H9 (cell line): ENCODE results near the gene NCS1. TPM values are rescaled to one million over a fixed set of nuclear protein-coding genes. Genes with fewer than 3 reads are reported as not detected.

Experiments used
- DNase-seq: peaks from one replicate; pipeline ENCODE4 v3.0.0-alpha.2; 2017
- H2AFZ ChIP-seq: one replicate; pipeline ENCODE4 v1.6.1; 2013; ENCODE audit warnings: mild to moderate bottlenecking, low read length, control low read depth, moderate library complexity
- H2AK5ac ChIP-seq: 2 replicates; pipeline ENCODE4 v1.6.1; 2013; ENCODE audit warnings: low read length, control low read depth, mixed read lengths; ENCODE audit not compliant: insufficient read length
- H2BK120ac ChIP-seq: one replicate; pipeline ENCODE4 v1.6.1; 2013; ENCODE audit warnings: low read depth, mild to moderate bottlenecking, low read length, control low read depth, inconsistent platforms; ENCODE audit not compliant: poor library complexity, severe bottlenecking
- H2BK12ac ChIP-seq: 2 replicates; pipeline ENCODE4 v1.6.1; 2013; ENCODE audit warnings: low read length, control low read depth, mixed read lengths, low read depth; ENCODE audit not compliant: insufficient read length
- H2BK15ac ChIP-seq: 2 replicates; pipeline ENCODE4 v1.6.1; 2013; ENCODE audit warnings: low read depth, low read length, control low read depth
- H2BK20ac ChIP-seq: one replicate; pipeline ENCODE4 v1.6.1; 2013; ENCODE audit warnings: low read depth, mild to moderate bottlenecking, low read length, control low read depth, inconsistent platforms; ENCODE audit not compliant: poor library complexity, severe bottlenecking
- H2BK5ac ChIP-seq: 2 replicates; pipeline ENCODE4 v1.6.1; 2013; ENCODE audit warnings: low read length, control low read depth, mixed read lengths; ENCODE audit not compliant: insufficient read length
- H3K14ac ChIP-seq: 2 replicates; pipeline ENCODE4 v1.6.1; 2013; ENCODE audit warnings: low read length, control low read depth; ENCODE audit not compliant: insufficient read depth
- H3K18ac ChIP-seq: 2 replicates; pipeline ENCODE4 v1.6.1; 2013; ENCODE audit warnings: low read depth, mild to moderate bottlenecking, mixed read lengths, low read length, control low read depth; ENCODE audit not compliant: insufficient read length
- H3K23ac ChIP-seq: 2 replicates; pipeline ENCODE4 v1.6.1; 2013; ENCODE audit warnings: low read length, control low read depth, mixed read lengths, low read depth; ENCODE audit not compliant: insufficient read length
- H3K23me2 ChIP-seq: 2 replicates; pipeline ENCODE4 v1.6.1; 2013; ENCODE audit warnings: low read depth, mild to moderate bottlenecking, mixed read lengths, low read length, control low read depth; ENCODE audit not compliant: insufficient read length, poor library complexity, severe bottlenecking
- H3K27ac ChIP-seq: 2 replicates; pipeline ENCODE4 v1.5.1; 2013; ENCODE audit warnings: low read length, control low read depth, mixed read lengths, low read depth; ENCODE audit not compliant: insufficient read length
- H3K27me3 ChIP-seq: 2 replicates; pipeline ENCODE4 v1.6.1; 2013; ENCODE audit warnings: low read length, control low read depth, inconsistent platforms; ENCODE audit not compliant: insufficient read depth
- H3K4ac ChIP-seq: 2 replicates; pipeline ENCODE4 v1.6.1; 2013; ENCODE audit warnings: low read depth, mild to moderate bottlenecking, control low read depth, inconsistent platforms, low read length, moderate library complexity
- H3K4me1 ChIP-seq: 2 replicates; pipeline ENCODE4 v1.6.1; 2013; ENCODE audit warnings: low read length, control low read depth, inconsistent platforms; ENCODE audit not compliant: insufficient read depth
- H3K4me2 ChIP-seq: 2 replicates; pipeline ENCODE4 v1.6.1; 2013; ENCODE audit warnings: low read length, control low read depth, mixed read lengths; ENCODE audit not compliant: insufficient read length, insufficient read depth
- H3K56ac ChIP-seq: 2 replicates; pipeline ENCODE4 v1.6.1; 2013; ENCODE audit warnings: low read depth, mild to moderate bottlenecking, mixed read lengths, low read length, control low read depth; ENCODE audit not compliant: insufficient read length
- H3K79me1 ChIP-seq: 2 replicates; pipeline ENCODE4 v1.6.1; 2013; ENCODE audit warnings: low read depth, mild to moderate bottlenecking, moderate library complexity, low read length, control low read depth, inconsistent platforms; ENCODE audit not compliant: insufficient read depth, poor library complexity, severe bottlenecking
- H3K79me2 ChIP-seq: 2 replicates; pipeline ENCODE4 v1.6.1; 2013; ENCODE audit warnings: low read length, control low read depth, inconsistent platforms; ENCODE audit not compliant: insufficient read depth
- H3K9ac ChIP-seq: 2 replicates; pipeline ENCODE4 v1.6.1; 2013; ENCODE audit warnings: low read length, control low read depth, mixed read lengths; ENCODE audit not compliant: insufficient read length; ENCODE audit errors: extremely low read depth
- H3K9me3 ChIP-seq: one replicate; pipeline ENCODE4 v1.6.1; 2013; ENCODE audit warnings: low read depth, low read length, inconsistent platforms; ENCODE audit not compliant: control insufficient read depth
- H3T11ph ChIP-seq: one replicate; pipeline ENCODE4 v1.6.1; 2013; ENCODE audit warnings: mild to moderate bottlenecking, low read length, control low read depth, inconsistent platforms
- H4K20me1 ChIP-seq: one replicate; pipeline ENCODE4 v1.6.1; 2013; ENCODE audit not compliant: control insufficient read depth, insufficient read length, insufficient read depth
- H4K5ac ChIP-seq: 2 replicates; pipeline ENCODE4 v1.6.1; 2013; ENCODE audit warnings: low read depth, mild to moderate bottlenecking, mixed read lengths, low read length, control low read depth; ENCODE audit not compliant: insufficient read length
- H4K8ac ChIP-seq: replicated peaks from 2 replicates; pipeline ENCODE4 v1.6.1; 2013; ENCODE audit warnings: low read length, control low read depth, mixed read lengths, low read depth; ENCODE audit not compliant: insufficient read length
- H4K91ac ChIP-seq: 2 replicates; pipeline ENCODE4 v1.6.1; 2013; ENCODE audit warnings: low read depth, mild to moderate bottlenecking, moderate library complexity, mixed read lengths, low read length, control low read depth; ENCODE audit not compliant: insufficient read length
- H3K27ac Mint-ChIP-seq, 3 experiments: 2 replicates in 2 of 3; 3 replicates in 1 of 3; pipeline ENCODE4 v1.8.0; 2020 to 2021; ENCODE audit warnings: mixed read lengths in 3 of 3, mild to moderate bottlenecking in 1 of 3, moderate library complexity in 1 of 3
- H3K27me3 Mint-ChIP-seq: 2 replicates; pipeline ENCODE4 v1.8.0; 2021; ENCODE audit warnings: low read depth, mild to moderate bottlenecking, moderate library complexity, mixed read lengths
- H3K36me3 Mint-ChIP-seq, 3 experiments: 2 replicates in 2 of 3; 3 replicates in 1 of 3; pipeline ENCODE4 v1.8.0; 2020 to 2021; ENCODE audit warnings: low read depth in 3 of 3, mixed read lengths in 3 of 3; ENCODE audit not compliant: insufficient read depth in 1 of 3
- H3K4me1 Mint-ChIP-seq, 2 experiments: 2 replicates each; pipeline ENCODE4 v1.8.0; 2020; ENCODE audit warnings: mixed read lengths in 2 of 2
- H3K4me3 Mint-ChIP-seq, 2 experiments: 2 replicates in 1 of 2; 3 replicates in 1 of 2; pipeline ENCODE4 v1.8.0; 2020 to 2021; ENCODE audit warnings: mild to moderate bottlenecking in 2 of 2, mixed read lengths in 2 of 2, moderate library complexity in 1 of 2
- H3K9me3 Mint-ChIP-seq, 2 experiments: 2 replicates in 1 of 2; 3 replicates in 1 of 2; pipeline ENCODE4 v1.8.0; 2020; ENCODE audit warnings: mild to moderate bottlenecking in 2 of 2, mixed read lengths in 2 of 2, moderate library complexity in 1 of 2
- CTCF ChIP-seq: fragments of 200-600 bp; sonication (generic); conservative IDR thresholded peaks from 3 replicates; pipeline ENCODE4 v1.8.0; 2021; ENCODE audit warnings: antibody characterized with exemption, mild to moderate bottlenecking
- WGBS: extraction: QIAGEN DNeasy Blood & Tissue Kit; methylation state at CpG from one replicate; pipeline ENCODE4 v1.1.7; 2013; ENCODE audit warnings: missing lambda C conversion rate, low lambda C conversion rate, mixed read lengths; ENCODE audit not compliant: insufficient read length; ENCODE audit errors: extremely low coverage; 5-methylcytosine and 5-hydroxymethylcytosine counted together
- total RNA-seq: library from RNA; stranded (reverse); gene quantifications from 2 replicates; pipeline ENCODE4 v1.2.1, GENCODE V29; 2021

Gene NCS1
- total RNA-seq, 1 experiment from 2014 or later, result 38.1 TPM

- H4K5ac ChIP-seq, result no peak overlapping the region
- no peak overlapping the region for H3K4ac ChIP-seq
- no peak overlapping the region for H4K8ac ChIP-seq
- Mint-ChIP-seq H3K27me3 (no peaks in the 10 kb centered on the region), H3K4me3 (peak overlapping the region in 1 of 2 experiments; percentile 58; a peak in 1 of 5 replicates), H3K9me3 (no peaks in the 10 kb centered on the region; a peak in 1 of 5 replicates), H3K36me3 (peaks cover 0 to 22% (median 14%) of the 10 kb centered on the region in 3 experiments; a peak in 5 of 7 replicates), H3K4me1 (peaks cover 35 to 45% of the 10 kb centered on the region in 2 experiments), H3K27ac (peak overlapping the region in 2 of 3 experiments; percentile 80 to 96; a peak in 3 of 7 replicates)
- H3K4me1 ChIP-seq, result peaks cover 23% of the 10 kb centered on the region; the same call in 1 of the 2 replicates
- H2BK15ac ChIP-seq, result no peak overlapping the region
- no peak overlapping the region for H3K56ac ChIP-seq
- H2BK12ac ChIP-seq, result no peak overlapping the region
- H3K79me2 ChIP-seq, result no peaks in the 10 kb centered on the region
- peak overlapping the region; percentile 6 for H3K4me2 ChIP-seq
- no peaks in the 10 kb centered on the region for H3K9me3 ChIP-seq
- no peak overlapping the region for H2BK20ac ChIP-seq
- H3K18ac ChIP-seq, result no peak overlapping the region
- H3K9ac ChIP-seq, result no peak overlapping the region
- WGBS, result no CpG with 5 or more reads among the region's 10 CpGs
- H2AFZ ChIP-seq, result no peak overlapping the region
- H3K79me1 ChIP-seq, result no peaks in the 10 kb centered on the region
- no peak overlapping the region for H3T11ph ChIP-seq
- no peak overlapping the region for H2BK5ac ChIP-seq
- H2BK120ac ChIP-seq, result no peak overlapping the region
- peaks cover 2% of the 10 kb centered on the region for H4K20me1 ChIP-seq
- H3K23ac ChIP-seq, result no peak overlapping the region
- no peaks in the 10 kb centered on the region for H3K27me3 ChIP-seq
- TF ChIP-seq CTCF, result no peak
- no peak overlapping the region for H2AK5ac ChIP-seq
- no peak overlapping the region for H3K14ac ChIP-seq
- no peaks in the 10 kb centered on the region for H3K23me2 ChIP-seq
- peak; percentile 81 for DNase-seq
- H4K91ac ChIP-seq, result no peak overlapping the region
- no peak overlapping the region for H3K27ac ChIP-seq
These were observed 34.0 kb upstream of the NCS1 start for GRCh38 chr9:130138171-130138653.
